H7 (cell line): ENCODE results near the gene SLC12A4. TPM values are rescaled to one million over a fixed set of nuclear protein-coding genes. Genes with fewer than 3 reads are reported as not detected.
"Not testable (repeated sequence)": the region's sequence is repeated elsewhere in the genome, so short reads cannot be mapped to it uniquely, and the experiment has no call there.

ENCODE experiments used
- DNase-seq: peaks from one replicate; pipeline ENCODE4 v3.0.0; 2012
- H3K27me3 ChIP-seq: 2 replicates; pipeline ENCODE4 v1.6.0; 2011; ENCODE audit warnings: mild to moderate bottlenecking, low read length; ENCODE audit not compliant: control insufficient read depth, insufficient read depth
- H3K36me3 ChIP-seq: replicated peaks from 2 replicates; pipeline ENCODE4 v1.5.1; 2011; ENCODE audit warnings: low read length; ENCODE audit not compliant: control insufficient read depth, insufficient read depth
- H3K4me3 ChIP-seq: 2 replicates; pipeline ENCODE4 v1.5.1; 2011; ENCODE audit warnings: low read depth, mild to moderate bottlenecking, control low read depth, low read length, moderate library complexity; ENCODE audit not compliant: insufficient read depth
- total RNA-seq: library from RNA; depleted of rRNA; stranded (reverse); fragments of >200 nt; shearing (Covaris generic); gene quantifications from 2 replicates; pipeline ENCODE4 v1.2.3, GENCODE V29; 2014; rRNA removed

Gene SLC12A4
- total RNA-seq, result 43.2 and 56.6 TPM in 2 replicates

DNA sequence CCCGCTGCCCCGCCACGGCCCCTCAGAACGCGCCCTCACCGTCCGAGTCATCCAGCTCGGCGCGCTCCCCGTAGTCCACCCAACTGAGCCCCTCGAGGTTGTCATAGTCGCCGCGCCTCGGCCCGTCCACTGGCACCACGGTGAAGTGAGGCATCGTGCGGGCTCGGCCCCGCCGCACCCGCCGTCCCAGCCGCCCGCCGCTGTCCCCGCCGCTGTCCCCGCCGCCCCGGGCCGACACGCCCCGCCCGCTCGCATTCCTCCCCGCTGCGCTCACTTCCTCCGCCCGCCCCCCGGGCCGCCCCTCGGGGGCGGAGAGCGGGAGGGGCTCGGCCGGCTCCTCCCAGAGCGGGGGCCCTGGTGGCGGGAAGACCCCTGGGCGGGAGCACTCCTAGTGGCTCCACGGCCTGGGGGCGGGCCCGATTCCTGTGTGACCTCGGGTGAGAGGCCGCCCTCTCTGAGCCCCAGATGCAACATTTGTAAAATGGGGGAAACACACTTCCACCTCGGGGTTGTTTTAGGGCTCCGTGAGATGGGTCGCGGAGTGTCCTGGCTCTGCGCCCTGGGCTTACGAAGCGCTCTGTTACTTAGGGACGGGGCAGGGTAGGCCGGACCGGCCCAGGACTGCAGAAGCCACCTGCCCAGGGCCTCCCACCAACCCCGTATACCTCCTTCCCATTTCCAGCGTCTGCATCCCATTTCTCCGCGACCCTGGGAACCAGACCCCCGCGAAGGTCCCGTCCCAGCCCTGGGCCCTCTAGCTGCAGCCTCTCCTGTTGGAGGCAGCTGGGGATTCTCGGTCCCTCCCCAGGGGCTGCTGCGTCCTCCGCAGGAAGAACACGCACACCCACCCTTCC lies at the start of gene SLC12A4:
Gene SLC12A4, minus strand, starts transcription at position 238 of the 854 bp plus-strand sequence. Its CDS starts 84 bp downstream, at position 154.
- Histone ChIP-seq H3K36me3 (no peaks in the 10 kb centered on the region; the same call in 1 of the 2 replicates), H3K27me3 (no peaks in the 10 kb centered on the region), H3K4me3 (peak within 1 kb of the TSS; percentile 92)
- peak; percentile 99 for DNase-seq

DNA sequence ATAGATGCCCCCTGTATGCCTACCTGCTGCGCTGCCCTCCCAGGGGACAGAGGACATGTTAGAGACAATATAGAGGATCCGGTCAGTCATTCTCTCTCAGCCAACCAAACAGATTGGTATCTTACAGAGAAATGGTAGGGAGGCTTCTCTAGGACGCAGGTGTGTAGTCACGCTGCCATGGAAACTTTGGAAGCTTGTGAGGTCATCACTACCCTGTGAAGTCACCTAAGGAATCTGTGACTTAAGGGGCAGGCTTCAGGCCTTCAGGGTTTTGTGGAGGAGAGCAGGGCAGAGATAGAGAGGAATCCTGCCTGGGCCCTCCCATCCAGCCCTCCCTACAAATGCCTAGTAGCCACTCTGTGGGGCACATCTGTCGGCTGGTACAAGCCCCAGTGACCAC lies 47.2 kb upstream of the SLC12A4 start, which contains the start of gene DPEP2NB:
Gene DPEP2NB, minus strand, starts transcription at position 231 of the 400 bp plus-strand sequence. Its CDS starts 141 bp downstream, at position 90.
- H3K36me3 ChIP-seq, result no peaks in the 10 kb centered on the region
- H3K27me3 ChIP-seq, result no peaks in the 10 kb centered on the region
- no peak within 1 kb of the TSS for H3K4me3 ChIP-seq
- no peak for DNase-seq

DNA sequence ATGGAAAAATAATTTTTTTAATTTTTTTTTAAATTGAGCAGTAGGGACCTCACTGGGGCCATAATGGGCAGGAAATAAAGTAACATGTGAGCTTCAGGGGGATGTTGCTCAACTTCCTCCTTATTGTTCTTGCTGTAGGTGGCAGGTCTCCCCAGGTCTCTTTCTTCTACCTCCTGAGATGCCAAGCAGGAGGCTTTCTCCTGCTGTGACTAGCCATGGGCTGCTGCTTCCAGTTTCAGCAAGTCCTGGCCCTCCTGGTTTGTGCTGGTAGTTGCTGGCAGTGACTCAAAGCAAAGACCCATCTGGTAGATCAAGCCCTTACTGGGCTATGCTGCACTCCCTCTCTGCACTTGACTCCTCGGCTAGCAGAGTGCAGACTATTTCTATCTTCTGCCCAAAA lies 45.0 kb upstream of the SLC12A4 start:
- no peaks in the 10 kb centered on the region for H3K36me3 ChIP-seq
- DNase-seq, result no peak
- H3K4me3 ChIP-seq, result no peak overlapping the region
- H3K27me3 ChIP-seq, result no peaks in the 10 kb centered on the region

DNA sequence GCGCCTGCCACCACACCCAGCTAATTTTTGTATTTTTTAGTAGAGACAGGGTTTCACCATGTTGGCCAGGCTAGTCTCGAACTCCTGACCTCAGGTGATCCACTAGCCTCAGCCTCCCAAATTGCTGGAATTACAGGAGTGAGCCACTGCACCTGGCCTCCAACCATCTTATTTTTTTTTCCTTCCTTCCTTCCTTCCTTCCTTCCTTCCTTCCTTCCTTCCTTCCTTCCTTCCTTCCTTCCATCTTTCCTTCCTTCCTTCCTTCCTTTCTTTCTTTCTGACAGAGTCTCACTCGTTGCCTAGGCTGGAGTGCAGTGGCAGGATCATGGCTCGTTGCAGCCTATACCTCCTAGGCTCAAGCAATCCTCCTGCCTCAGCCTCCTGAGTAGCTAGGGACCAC lies 41.4 kb upstream of the SLC12A4 start:
- not testable (repeated sequence) for H3K27me3 ChIP-seq, H3K4me3 ChIP-seq, H3K36me3 ChIP-seq

DNA sequence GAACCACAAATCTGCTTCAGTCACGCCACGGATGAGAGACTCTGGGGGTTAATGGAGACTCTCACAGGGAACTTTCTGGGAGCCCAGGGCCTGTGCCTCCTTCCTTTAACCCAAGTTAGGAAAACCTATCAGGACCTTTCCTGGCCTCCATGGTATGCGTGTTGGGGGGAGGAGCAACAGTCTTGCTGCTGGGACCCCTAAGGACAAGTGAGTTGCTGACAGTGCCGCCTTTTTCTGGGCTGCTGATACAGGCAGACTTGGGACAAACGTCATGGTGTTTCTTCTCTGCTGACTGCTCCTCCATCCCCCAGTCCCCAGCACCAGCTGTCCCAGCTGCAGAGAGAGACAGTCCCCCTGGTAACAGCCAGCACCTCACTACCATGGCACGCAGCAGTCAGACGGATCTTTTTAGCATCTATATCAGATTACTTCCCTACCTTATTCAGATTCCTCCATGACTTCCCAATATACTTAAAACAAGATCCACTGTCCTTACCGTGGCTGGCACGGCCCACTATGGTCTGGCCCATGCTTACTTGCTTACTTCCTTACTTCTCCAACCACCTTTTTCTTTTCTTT lies 40.8 kb upstream of the SLC12A4 start:
- H3K4me3 ChIP-seq, result no peak overlapping the region
- DNase-seq, result peak; percentile 62
- no peaks in the 10 kb centered on the region for H3K36me3 ChIP-seq
- H3K27me3 ChIP-seq, result no peaks in the 10 kb centered on the region

More for the DNA sequence above, 41.4 kb upstream of the SLC12A4 start:
- DNase-seq, result not testable (repeated sequence)

DNA sequence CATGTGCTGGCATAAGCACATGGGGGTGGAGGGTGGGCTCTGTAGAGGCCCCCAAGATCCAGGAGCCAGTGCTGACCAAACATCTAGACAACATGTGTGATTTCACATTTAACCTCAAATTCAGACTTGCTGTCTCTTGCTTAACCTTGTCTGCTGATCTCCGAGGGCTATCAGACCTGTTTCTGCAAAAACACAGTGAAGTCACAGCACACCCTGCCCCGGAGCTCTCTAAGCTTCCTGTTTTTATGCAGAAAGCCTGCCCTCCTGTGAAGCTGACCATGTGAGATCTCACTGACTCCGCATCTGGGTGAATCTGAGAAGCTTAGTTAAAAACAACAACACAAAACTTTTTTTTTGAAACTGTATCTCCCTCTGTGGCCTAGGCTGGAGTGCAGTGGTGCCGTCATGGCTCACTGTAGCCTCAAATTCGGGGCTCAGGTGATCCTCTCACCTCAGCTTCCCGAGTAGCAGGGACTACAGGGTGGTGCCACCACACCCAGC lies 37.4 kb upstream of the SLC12A4 start:
- DNase-seq, result peak; percentile 46
- Histone ChIP-seq H3K27me3 (no peaks in the 10 kb centered on the region), H3K4me3 (no peak overlapping the region), H3K36me3 (no peaks in the 10 kb centered on the region)

DNA sequence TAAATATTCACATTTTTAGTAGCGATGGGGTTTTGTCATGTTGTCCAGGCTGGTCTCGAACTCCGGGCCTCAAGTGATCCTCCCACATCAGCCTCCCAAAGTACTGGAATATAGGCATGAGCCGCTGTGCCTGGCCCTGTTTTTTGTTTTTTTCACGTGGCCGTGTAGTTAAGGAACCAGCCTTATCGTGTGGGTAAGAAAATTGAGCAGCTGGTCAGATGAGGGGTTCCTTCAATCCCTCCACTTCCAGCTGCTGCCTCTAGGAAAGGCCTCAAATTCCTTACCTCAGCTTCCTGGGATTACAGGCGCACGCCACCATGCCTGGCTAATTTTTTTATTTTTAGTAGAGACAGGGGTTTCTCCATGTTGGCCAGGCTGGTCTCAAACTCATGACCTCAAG lies 36.8 kb upstream of the SLC12A4 start:
- Histone ChIP-seq H3K27me3 (no peaks in the 10 kb centered on the region), H3K4me3 (no peak overlapping the region), H3K36me3 (no peaks in the 10 kb centered on the region)
- DNase-seq, result no peak

DNA sequence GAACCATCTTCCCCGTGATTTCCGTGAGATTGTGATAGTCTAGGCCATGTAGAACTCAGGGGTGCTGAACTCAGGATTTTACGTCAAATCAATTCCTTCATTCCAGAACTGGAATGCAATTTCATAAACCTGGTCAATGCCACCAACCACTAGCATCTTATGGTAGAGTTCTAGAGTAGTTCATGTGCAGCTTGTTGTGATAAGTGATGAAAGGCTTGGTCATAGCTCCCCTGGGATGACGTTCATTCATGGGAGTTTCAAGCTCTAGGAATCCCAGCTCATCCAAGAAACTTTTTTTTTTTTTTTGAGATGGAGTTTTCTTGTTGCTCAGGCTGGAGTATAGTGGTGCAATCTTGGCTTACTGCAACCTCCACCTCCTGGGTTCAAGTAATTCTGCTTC lies 34.6 kb upstream of the SLC12A4 start:
- DNase-seq, result no peak
- H3K36me3 ChIP-seq, result no peaks in the 10 kb centered on the region
- H3K27me3 ChIP-seq, result no peaks in the 10 kb centered on the region
- H3K4me3 ChIP-seq, result no peak overlapping the region

DNA sequence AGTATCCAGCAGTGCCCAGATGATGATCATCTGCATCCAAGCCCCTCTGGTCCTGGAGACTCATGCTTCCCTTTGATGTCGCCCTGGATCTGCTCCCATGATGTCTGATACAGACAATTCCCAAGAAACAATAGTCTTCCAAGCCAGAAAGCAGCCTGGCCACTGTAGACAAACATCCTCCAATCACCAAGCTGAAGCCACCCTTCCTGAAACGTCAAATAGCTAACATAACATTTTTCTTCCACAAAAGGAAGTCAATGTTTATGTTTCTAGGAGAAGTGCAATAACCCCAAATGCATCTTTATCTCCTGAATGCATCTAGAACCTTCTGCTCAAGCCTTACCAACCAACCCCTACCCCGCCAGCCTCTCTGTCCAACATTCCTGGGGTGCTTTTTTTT lies 32.0 kb upstream of the SLC12A4 start:
- no peaks in the 10 kb centered on the region for H3K27me3 ChIP-seq
- no peak overlapping the region for H3K4me3 ChIP-seq
- H3K36me3 ChIP-seq, result no peaks in the 10 kb centered on the region
- peak; percentile 3 for DNase-seq

DNA sequence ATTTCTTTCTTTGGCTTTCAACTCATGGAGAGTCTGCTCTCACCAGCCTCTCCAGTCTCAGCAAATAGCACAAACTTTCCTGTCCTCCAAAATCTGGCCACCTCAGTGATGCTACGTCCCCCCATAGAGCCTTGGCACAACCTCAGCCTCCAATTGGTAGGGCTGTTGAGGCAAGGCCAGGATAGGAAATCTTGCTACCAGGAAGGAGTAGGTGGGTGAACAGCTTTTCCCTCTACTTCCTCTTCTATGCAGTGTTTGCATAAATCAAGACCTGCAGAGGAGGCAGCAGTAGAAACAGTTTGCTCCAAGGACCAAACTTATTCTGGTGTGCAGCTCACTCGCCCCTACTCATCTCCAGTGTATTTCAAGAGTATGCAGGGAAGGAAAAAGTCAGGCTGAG lies 31.5 kb upstream of the SLC12A4 start:
- Histone ChIP-seq H3K27me3 (no peaks in the 10 kb centered on the region), H3K4me3 (no peak overlapping the region), H3K36me3 (no peaks in the 10 kb centered on the region)
- no peak for DNase-seq

DNA sequence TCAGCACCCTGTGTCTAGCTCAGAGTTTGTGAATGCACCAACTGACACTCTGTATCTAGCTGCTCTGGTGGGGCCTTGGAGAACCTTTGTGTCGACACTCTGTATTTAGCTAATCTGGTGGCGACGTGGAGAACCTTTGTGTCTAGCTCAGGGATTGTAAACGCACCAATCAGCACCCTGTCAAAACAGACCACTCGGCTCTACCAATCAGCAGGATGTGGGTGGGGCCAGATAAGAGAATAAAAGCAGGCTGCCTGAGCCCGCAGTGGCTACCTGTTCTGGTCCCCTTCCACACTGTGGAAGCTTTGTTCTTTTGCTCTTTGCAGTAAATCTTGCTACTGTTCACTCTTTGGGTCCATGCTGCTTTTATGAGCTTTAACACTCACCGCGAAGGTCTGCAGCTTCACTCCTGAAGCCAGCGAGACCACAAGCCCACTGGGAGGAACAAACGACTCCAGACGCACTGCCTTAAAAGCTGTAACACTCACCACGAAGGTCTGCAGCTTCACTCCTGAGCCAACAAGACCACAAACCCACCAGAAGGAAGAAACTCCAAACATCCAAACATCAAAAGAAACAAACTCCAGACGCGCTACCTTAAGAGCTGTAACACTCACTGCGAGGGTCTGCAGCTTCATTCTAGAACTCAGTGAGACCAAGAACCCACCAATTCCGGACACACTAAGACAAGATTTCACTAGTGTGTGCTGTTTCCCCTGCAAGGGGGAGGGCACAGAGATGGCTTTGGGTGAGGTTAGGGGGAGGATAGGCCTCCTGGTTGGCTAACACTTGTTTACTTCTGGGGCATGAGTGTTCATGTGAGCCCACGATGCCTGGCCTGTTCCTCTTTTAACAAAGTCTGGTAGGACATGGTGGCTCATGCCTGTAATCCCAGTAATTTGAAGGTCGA lies 30.6 kb upstream of the SLC12A4 start, which contains the start of gene DPEP2:
Gene DPEP2, minus strand, starts transcription at position 706 of the 910 bp plus-strand sequence. CDS start 6,272 bp downstream, outside the sequence.
- H3K36me3 ChIP-seq, H3K27me3 ChIP-seq, H3K4me3 ChIP-seq: not testable (repeated sequence)
- peak; percentile 6 for DNase-seq

GRCh38 chr16:67998231-67998778 lies 29.9 kb upstream of the SLC12A4 start:
- H3K4me3 ChIP-seq, H3K27me3 ChIP-seq, DNase-seq, H3K36me3 ChIP-seq: not testable (repeated sequence)

DNA sequence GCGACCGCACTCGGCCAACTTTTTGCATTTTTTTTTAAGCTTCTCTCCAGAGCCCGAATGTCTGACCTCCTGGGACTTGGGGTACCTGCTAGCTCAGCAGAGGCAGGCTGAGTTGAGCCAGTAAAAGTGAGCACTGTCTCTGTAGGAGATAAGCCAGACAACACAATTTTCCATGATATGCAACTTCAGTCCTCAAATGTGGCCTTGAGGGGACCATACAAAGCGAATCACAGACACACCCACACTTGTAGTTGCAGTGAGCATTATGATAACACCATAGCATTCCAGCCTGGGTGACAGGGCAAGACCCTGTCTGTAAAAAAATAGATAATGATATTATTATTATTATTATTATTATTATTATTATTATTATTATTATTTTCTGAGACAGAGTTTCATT lies 28.2 kb upstream of the SLC12A4 start:
- Histone ChIP-seq H3K36me3 (no peaks in the 10 kb centered on the region), H3K27me3 (peaks cover 6% of the 10 kb centered on the region; the same call in 1 of the 2 replicates), H3K4me3 (no peak overlapping the region)
- peak; percentile 5 for DNase-seq

DNA sequence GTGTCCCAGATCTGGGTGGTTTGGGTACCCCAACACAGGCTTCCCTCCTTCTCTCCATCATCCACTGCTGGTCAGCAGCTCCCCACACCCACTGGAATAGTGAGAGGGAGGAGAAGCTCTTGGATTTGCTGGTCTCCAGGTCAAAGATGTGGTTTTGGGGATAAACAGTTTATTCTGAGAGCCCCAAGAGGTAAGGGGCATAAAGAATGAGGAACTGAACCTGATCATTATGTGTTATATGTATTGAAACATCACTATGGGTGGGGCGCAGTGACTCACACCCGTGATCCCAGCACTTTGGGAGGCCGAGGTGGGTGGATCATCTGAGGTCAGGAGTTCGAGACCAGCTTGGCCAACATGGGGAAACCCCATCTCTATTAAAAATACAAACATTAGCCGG lies 27.0 kb upstream of the SLC12A4 start:
- Histone ChIP-seq H3K27me3 (peaks cover 6% of the 10 kb centered on the region; the same call in 1 of the 2 replicates), H3K4me3 (no peak overlapping the region), H3K36me3 (no peaks in the 10 kb centered on the region)
- DNase-seq, result no peak
